Tibial artery (tissue), 4 donors: ENCODE results near the gene IL21.

Source experiments
- DNase-seq, 2 donors: peaks; one replicate each; pipeline ENCODE4 v3.0.0-alpha.2; 2019
- H3K27ac ChIP-seq, 2 donors: fragments of 200-600 bp; sonication (generic) in 1 of 2; 1 replicate in 1 of 2; 2 replicates in 1 of 2; pipeline ENCODE4 v1.5.1; 2018 to 2019; ENCODE audit warnings: mild to moderate bottlenecking in 1 of 2
- H3K27me3 ChIP-seq, 2 donors: fragments of 200-600 bp; sonication (generic) in 1 of 2; one replicate each; pipeline versions ENCODE4 v1.5.1 to v1.6.0; 2016 to 2019
- H3K36me3 ChIP-seq, 3 donors: fragments of 200-600 bp; sonication (generic) in 2 of 3; one replicate each; pipeline ENCODE4 v1.5.1; 2016 to 2019; ENCODE audit warnings: mild to moderate bottlenecking in 2 of 3
- H3K4me1 ChIP-seq, 4 donors: fragments of 200-600 bp; sonication (generic) in 2 of 4; 1 replicate in 3 of 4; 2 replicates in 1 of 4; pipeline ENCODE4 v1.5.1; 2016 to 2019
- H3K4me3 ChIP-seq, 2 donors: fragments of 200-600 bp; sonication (generic) in 1 of 2; 1 replicate in 1 of 2; 2 replicates in 1 of 2; pipeline ENCODE4 v1.5.1; 2018 to 2019; ENCODE audit warnings: mild to moderate bottlenecking in 2 of 2
- H3K9me3 ChIP-seq, 3 donors: fragments of 200-600 bp; sonication (generic) in 1 of 3; one replicate each; pipeline ENCODE4 v1.5.1; 2016 to 2019
- intact Hi-C: fragments of 100-400 bp; cut with DNase I; formaldehyde crosslinking; loops from one replicate; pipeline ENCODE4 v1.15.0; 2023; ENCODE audit warnings: low total_unique reads
- TF ChIP-seq, protein P1 (sequence below), 2 experiments: fragments of 200-600 bp in 1 of 2; fragments of 450-650 bp in 1 of 2; IDR thresholded peaks; one replicate each; pipeline ENCODE4 v1.5.1; 2017 to 2019; ENCODE audit warnings: antibody characterized with exemption in 2 of 2, mild to moderate bottlenecking in 1 of 2, moderate library complexity in 1 of 2

The IL21 gene

DNA sequence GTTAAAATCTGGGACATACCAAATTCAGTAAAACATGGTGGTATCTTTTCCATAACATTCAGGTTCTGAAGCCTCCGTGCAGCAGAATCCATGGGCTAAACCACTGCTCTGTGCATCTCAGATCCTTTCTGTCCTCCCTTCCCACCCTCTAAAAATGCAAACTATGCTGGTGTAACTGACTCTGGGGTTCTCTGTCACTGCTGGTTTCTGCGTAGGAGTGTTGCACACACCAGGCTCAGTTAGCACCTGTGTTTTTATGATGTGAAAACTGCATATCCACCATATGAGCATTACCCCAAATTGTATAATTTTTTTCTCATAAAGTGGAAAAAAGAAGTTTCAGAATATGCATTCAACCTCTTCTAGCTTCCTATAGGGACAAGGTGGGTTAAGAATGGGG is 22.4 kb upstream of the IL21 start:
- no peaks in the 10 kb centered on the region for H3K36me3 ChIP-seq
- H3K4me1 ChIP-seq = no peaks in the 10 kb centered on the region
- TF ChIP-seq, protein P1, sequence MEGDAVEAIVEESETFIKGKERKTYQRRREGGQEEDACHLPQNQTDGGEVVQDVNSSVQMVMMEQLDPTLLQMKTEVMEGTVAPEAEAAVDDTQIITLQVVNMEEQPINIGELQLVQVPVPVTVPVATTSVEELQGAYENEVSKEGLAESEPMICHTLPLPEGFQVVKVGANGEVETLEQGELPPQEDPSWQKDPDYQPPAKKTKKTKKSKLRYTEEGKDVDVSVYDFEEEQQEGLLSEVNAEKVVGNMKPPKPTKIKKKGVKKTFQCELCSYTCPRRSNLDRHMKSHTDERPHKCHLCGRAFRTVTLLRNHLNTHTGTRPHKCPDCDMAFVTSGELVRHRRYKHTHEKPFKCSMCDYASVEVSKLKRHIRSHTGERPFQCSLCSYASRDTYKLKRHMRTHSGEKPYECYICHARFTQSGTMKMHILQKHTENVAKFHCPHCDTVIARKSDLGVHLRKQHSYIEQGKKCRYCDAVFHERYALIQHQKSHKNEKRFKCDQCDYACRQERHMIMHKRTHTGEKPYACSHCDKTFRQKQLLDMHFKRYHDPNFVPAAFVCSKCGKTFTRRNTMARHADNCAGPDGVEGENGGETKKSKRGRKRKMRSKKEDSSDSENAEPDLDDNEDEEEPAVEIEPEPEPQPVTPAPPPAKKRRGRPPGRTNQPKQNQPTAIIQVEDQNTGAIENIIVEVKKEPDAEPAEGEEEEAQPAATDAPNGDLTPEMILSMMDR (IDR thresholded peaks at IDR 0.05) = no peak
- intact Hi-C loops = no loop called here
- no peaks in the 10 kb centered on the region for H3K9me3 ChIP-seq
- DNase-seq = no peak
- peaks cover 0 to 3% of the 10 kb centered on the region in 2 donors for H3K27me3 ChIP-seq
- no peak overlapping the region for H3K27ac ChIP-seq
- no peak overlapping the region for H3K4me3 ChIP-seq

DNA sequence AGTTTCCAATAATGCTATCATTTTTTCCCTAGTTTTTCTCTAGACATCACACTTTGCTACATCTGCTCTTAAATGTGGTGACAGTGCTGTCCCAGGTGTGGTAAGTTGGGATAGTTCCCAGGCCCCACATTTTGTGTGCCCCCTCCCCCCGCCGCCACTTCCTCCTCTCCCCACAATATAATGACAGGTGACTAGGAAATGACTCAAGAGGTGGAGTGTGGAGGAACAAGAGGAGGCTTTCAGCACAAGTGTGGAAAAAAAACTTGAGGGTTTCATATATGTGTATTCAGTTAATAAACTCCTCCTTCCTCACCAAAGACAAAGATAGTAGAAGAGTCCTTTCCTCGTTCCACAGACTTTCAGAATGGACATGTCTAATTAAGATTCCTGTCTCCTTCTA is 18.3 kb upstream of the IL21 start:
- no peak for DNase-seq
- Histone ChIP-seq H3K4me1 (no peaks in the 10 kb centered on the region), H3K27ac (no peak overlapping the region), H3K36me3 (no peaks in the 10 kb centered on the region), H3K4me3 (no peak overlapping the region), H3K27me3 (peaks cover 0 to 3% of the 10 kb centered on the region in 2 donors), H3K9me3 (no peaks in the 10 kb centered on the region)
- intact Hi-C loops = no loop called here
- TF ChIP-seq, protein P1 (IDR thresholded peaks at IDR 0.05) = no peak

- Histone ChIP-seq H3K27me3 (peaks cover 0 to 3% of the 10 kb centered on the region in 2 donors), H3K4me3 (no peak overlapping the region), H3K9me3 (no peaks in the 10 kb centered on the region), H3K36me3 (no peaks in the 10 kb centered on the region), H3K27ac (no peak overlapping the region), H3K4me1 (no peaks in the 10 kb centered on the region)
- intact Hi-C loops = no loop called here
- no peak for DNase-seq
- TF ChIP-seq, protein P1 (IDR thresholded peaks at IDR 0.05) = no peak
These were observed 15.8 kb upstream of the IL21 start for GRCh38 chr4:122636697-122637096.

- Histone ChIP-seq H3K4me1 (no peaks in the 10 kb centered on the region), H3K36me3 (no peaks in the 10 kb centered on the region), H3K27me3 (peaks cover 0 to 3% of the 10 kb centered on the region in 2 donors), H3K9me3 (no peaks in the 10 kb centered on the region), H3K4me3 (no peak overlapping the region), H3K27ac (no peak overlapping the region)
- no peak for DNase-seq
- intact Hi-C loops = no loop called here
- TF ChIP-seq, protein P1 (IDR thresholded peaks at IDR 0.05) = no peak
These were observed 14.3 kb upstream of the IL21 start for GRCh38 chr4:122635205-122635604.

DNA sequence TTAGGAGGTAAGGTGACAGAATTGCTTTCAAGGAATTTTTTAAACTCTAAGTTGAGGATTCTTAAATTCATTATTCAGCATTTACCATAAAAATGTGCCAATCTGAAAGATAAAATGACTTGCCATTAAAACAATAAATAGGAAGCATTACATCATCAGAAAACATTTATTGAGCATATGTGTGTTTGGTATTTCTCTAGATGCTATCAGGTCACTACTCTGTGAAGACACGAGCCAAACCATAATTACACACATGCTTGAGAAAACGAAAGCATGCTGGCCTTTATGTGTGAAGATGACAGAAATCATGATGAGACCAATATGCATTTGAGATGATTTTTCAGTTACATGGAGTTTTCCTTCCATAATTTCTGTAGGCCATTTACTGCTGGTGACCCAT is 12.3 kb upstream of the IL21 start:
- intact Hi-C loops = no loop called here
- no peak for DNase-seq
- no peaks in the 10 kb centered on the region for H3K36me3 ChIP-seq

More for the DNA sequence above, 12.3 kb upstream of the IL21 start:
- no peaks in the 10 kb centered on the region for H3K4me1 ChIP-seq
- no peaks in the 10 kb centered on the region for H3K9me3 ChIP-seq
- no peaks in the 10 kb centered on the region for H3K27me3 ChIP-seq
- TF ChIP-seq, protein P1 (IDR thresholded peaks at IDR 0.05) = no peak
- no peak overlapping the region for H3K27ac ChIP-seq
- no peak overlapping the region for H3K4me3 ChIP-seq
